DMS114 treated with DMSO at 0.1 percent for 48 hours (cell line): ENCODE measurements around the gene PPY.
"Not testable (repeated sequence)": the region's sequence is repeated elsewhere in the genome, so short reads cannot be mapped to it uniquely, and the experiment has no call there.

ENCODE experiments used
- DNase-seq: peaks from one replicate; lab custom pipeline; 2025; ENCODE audit not compliant: unreplicated experiment; lab: John Stamatoyannopoulos, UW

Gene PPY, protein sequence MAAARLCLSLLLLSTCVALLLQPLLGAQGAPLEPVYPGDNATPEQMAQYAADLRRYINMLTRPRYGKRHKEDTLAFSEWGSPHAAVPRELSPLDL

GRCh38 chr17:43942051-43942685, at the start of gene PPY:
PPY (minus strand) TSS chr17:43942476; CDS start chr17:43941654, 822 bp downstream.
- no peak for DNase-seq

DNA sequence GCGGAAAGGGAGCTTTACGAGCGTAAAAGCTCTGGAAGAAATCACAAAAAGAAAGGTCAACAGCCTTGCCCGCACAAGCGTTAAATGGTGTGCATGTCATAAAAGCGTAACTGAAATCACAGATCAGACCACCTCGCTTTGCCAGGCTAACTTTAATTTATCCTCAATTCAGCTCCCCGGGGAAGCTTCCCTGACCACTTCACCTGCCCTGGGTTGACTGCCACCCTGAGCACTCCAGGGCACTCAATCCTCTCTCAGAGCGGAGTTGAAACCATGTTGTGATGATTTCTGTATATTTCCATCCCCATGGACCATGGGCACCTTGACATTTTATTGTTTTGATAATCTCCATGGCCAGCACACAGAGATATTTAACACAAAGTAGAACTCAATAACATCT, 46.0 kb upstream of the PPY start:
- DNase-seq = no peak

GRCh38 chr17:43987131-43988021, 45.1 kb upstream of the PPY start:
- no peak for DNase-seq

DNA sequence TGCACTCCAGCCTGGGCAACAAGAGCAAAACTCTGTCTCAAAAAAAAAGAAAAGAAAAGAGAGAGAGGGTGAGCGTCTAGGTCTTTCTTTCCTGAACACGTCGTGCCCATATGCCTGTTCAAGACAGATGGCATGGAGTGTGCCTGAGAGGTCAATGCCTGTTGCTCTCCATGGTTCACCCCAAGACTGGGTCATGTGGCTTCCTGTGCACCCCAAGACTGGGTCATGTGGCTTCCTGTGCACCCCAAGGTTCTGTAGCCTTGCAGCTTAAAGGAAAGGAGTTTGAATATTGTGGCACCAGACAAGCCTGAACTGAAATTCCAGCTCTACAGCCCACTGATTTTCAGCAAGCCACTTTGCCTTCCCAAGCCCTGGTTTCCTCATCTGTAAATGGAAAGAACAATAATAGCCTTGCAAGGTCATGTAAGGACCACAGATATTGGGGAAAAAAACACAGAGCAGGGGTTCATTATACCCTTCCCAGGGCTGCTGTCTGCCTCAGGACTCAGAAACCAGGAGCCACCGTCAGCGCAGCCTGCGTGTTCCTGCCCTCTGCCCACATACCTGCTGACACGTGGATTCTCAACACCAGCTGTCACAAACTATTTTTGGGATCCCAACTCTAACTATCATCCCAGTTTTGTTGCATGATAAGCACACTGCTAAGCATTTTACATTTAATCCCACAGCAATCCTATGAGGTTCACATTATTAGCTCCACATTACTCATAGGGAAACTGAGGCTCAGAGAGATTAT, 44.1 kb upstream of the PPY start:
- DNase-seq = no peak

GRCh38 chr17:43984521-43984920, 42.2 kb upstream of the PPY start:
- DNase-seq = no peak

DNA sequence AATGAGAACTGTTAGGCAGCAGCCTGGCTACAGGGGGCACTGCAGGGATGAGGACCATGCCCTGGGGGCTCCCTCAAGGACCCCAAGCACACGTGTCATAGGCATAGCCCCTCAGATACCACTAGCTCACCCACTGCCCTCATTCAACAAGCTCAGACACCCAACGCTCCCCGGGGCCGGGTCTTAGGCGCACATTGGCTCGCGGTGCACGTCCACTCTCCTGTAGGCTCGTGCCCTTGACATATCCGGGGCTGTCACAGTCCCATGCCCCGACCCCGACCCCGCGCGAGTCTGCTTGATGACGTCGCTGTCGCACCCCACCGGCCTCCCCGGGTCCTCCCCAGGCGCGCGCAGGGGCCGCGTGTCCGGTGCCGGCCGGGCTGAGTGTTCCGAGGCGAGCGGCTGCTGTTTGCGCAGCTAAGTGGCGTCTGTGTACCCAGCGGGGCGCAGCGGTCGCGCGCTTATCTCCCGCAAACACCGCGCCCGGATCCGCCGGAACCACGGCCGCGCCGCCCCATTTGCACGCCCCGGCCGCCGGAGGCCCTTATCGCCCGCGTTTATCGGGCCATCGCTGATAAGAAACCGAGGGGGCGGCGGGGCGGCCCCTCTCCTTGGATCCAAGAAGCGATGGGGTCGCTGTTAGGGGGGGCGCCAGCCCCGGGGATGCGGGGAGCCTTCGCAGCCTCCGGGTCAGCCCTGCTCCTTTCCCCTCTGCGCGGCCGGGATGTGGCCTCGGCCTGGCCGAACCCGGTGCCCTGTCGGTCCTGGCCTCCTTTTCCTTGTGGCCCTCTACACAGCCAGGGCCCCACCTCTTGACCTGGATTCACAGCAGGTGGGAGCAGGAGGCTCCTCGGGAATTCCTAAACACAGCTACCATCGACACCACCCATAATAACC, 41.5 kb upstream of the PPY start:
- no peak for DNase-seq

DNA sequence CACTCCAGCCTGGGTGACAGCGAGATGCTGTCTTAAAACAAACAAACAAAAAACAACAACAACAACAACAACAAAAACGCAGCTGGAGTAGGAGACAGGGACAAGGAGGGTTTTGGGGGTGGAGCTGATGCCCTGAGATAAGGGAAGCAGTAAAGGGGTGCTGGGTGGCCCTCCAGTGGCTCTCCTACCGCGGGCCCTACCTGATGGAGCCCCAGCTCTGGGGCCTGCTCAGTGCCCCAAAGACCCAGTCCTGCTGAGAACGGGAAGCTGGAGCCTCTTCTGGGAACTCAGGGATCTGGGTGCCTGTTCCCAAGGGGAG, 40.9 kb upstream of the PPY start:
- no peak for DNase-seq

DNA sequence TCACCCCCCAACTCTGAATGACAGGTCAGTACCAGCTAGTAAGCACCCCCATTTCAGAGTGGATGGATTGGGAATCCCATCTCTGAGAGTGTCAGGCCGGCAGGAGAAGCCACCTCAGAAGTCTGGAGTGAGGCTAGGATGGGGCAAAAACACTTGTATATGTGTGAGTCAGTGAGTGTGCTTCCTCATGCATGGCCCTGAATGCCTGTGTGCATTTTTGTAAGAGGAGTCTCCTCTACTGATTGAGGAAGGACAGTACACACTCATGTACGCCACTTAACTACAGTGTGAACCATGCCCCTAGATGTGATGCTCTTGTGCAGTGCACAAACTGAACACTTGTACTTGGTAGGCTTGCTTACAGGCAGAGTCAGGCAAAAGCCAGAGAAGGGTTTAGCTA, 39.9 kb upstream of the PPY start:
- no peak for DNase-seq

GRCh38 chr17:43979671-43980070, 37.4 kb upstream of the PPY start:
- no peak for DNase-seq

GRCh38 chr17:43979011-43979410, 36.7 kb upstream of the PPY start:
- DNase-seq = no peak

DNA sequence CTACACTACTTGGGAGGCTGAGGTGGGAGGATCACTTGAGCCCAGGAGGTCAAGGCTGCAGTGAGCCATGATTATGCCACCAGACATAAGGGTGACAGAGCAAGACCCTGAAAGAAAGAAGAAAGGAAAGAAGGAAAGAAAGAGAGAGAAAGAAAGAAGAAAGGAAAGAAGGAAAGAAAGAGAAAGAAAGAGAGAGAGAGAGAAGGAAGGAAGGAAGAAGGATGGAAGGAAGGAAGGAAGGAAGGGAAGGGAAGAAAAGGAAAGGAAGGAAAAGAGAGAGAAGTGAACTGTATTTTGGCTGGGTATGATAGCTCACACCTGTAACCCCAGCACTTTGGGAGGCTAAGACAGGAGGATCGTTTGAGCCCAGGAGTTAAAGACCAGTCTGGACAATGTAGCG, 35.8 kb upstream of the PPY start:
- DNase-seq = no peak

DNA sequence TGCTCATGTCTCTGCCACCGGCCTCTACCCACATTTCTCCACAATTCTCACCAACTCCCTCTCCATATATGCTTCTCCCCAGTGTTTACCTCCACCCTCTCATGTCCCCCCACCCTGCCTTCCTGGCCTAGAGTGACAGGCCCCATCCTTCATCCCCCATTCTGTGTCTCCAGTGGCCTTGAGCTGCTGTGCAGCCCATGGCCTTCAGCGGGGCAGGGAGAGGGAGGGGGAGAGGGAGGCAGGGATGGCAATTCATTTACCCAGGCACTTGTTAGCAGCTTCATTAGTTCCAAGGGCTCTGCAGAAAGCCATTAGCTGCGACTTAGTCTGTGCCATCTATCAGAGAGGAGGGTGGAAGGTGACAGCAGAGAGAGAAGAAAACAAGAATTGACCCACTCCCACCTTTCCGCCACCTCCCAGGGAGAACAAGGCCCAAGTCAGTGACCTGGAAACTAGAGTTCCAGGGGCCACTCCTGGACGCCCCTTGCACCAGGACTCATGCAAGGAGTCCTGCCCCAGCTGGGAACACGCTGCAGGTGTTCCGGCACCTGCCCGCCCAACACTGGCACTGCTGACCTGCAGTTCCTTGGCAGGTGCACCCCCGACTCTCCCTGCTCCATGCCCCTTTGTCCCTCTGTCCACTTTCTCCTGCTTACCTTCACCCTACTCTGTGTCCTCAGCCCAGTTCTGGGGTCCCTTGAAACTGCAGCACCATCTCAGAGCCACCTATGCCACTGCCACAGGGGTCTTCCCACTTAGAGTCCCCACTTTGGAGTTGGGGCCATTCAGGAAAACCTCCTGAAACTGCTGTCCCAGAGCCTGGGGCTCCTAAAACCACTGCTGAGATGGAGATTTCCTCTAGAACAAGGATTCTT, 34.9 kb upstream of the PPY start:
- DNase-seq = no peak

- DNase-seq = no peak
Measured at GRCh38 chr17:43975898-43976297, 33.6 kb upstream of the PPY start.

GRCh38 chr17:43974382-43975266, 32.3 kb upstream of the PPY start:
- no peak for DNase-seq

GRCh38 chr17:43972444-43973212, 30.4 kb upstream of the PPY start:
- DNase-seq = not testable (repeated sequence)

GRCh38 chr17:43971436-43971835, 29.2 kb upstream of the PPY start:
- not testable (repeated sequence) for DNase-seq

DNA sequence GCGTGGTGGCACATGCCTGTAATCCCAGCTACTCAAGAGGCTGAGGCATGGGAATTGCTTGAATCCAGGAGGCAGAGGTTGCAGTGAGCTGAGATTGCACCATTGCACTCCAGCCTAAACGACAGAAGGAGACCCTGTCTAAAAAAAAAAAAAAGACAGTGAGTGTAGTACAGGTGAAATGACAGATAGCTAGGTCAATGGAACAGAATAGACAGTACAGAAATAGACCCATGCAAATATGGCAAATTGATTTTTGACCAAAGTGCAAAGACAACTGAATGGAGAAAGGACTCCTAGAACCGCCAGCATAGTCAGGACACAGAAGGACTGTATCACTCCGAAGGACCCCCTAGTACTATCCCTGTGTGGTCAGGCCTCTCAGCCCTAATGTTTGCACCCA, 28.1 kb upstream of the PPY start:
- DNase-seq = no peak

GRCh38 chr17:43967251-43967875, 25.1 kb upstream of the PPY start:
- no peak for DNase-seq
